ENCODE results near the gene ZNF135. TPM values are rescaled to one million over a fixed set of nuclear protein-coding genes. Genes with fewer than 3 reads are reported as not detected.

Gene ZNF135
- total RNA-seq, 4 donors from 2014 or later: 1.2 to 10.9 (median 4.3) TPM

Other genes with a start within 250 kb of the ZNF135 start
- gene ZNF552, start 244.4 kb upstream of the ZNF135 start, total RNA-seq: 10 to 100 TPM in 1 of 4 donors, 1 to 10 TPM in 3; 5.7 to 17.3 (median 8.8) TPM
- 10 to 100 TPM; 12.7 to 39.0 (median 19.0) TPM for gene ZNF587B, start 229.0 kb upstream of the ZNF135 start, total RNA-seq
- gene ZNF587, start 209.4 kb upstream of the ZNF135 start, total RNA-seq: 10 to 100 TPM; 11.8 to 36.3 (median 19.9) TPM
- 10 to 100 TPM; 13.3 to 25.9 (median 15.1) TPM for gene ZNF814, start 170.2 kb upstream of the ZNF135 start, total RNA-seq
- 10 to 100 TPM; 10.8 to 13.2 (median 11.0) TPM for gene ZNF417, start 142.7 kb upstream of the ZNF135 start, total RNA-seq
- gene ZNF418, start 123.9 kb upstream of the ZNF135 start, total RNA-seq: 1 to 10 TPM; 4.1 to 7.9 (median 5.5) TPM
- gene ZNF256, start 111.6 kb upstream of the ZNF135 start, total RNA-seq: 1 to 10 TPM; 3.1 to 7.9 (median 4.3) TPM
- 1 to 10 TPM in 1 of 4 donors, under 1 TPM in 2, not detected in 1; 0.46 to 1.5 (median 0.96) TPM for gene C19orf18, start 84.7 kb upstream of the ZNF135 start, total RNA-seq
- gene ZNF606, start 56.5 kb upstream of the ZNF135 start, total RNA-seq: 10 to 100 TPM in 1 of 4 donors, 1 to 10 TPM in 3; 7.9 to 37.4 (median 8.5) TPM
- gene ZSCAN1, start 25.3 kb upstream of the ZNF135 start, total RNA-seq: not detected
- gene ZSCAN18, start 38.9 kb downstream of the ZNF135 start, total RNA-seq: 10 to 100 TPM; 28.8 to 66.2 (median 36.4) TPM
- 1 to 10 TPM; 5.1 to 8.5 (median 7.4) TPM for gene ZNF329, start 91.5 kb downstream of the ZNF135 start, total RNA-seq
- gene ZNF274, start 123.8 kb downstream of the ZNF135 start, total RNA-seq: 10 to 100 TPM; 16.5 to 30.4 (median 21.7) TPM
- 10 to 100 TPM; 21.2 to 31.2 (median 28.4) TPM for gene ZNF544, start 169.6 kb downstream of the ZNF135 start, total RNA-seq
- 1 to 10 TPM; 4.6 to 9.3 (median 5.9) TPM for gene ZNF8, start 219.7 kb downstream of the ZNF135 start, total RNA-seq
- 10 to 100 TPM; 39.5 to 85.1 (median 59.2) TPM for gene ERVK3-1, start 246.1 kb downstream of the ZNF135 start, total RNA-seq